HG02642 (cell line): ENCODE data around the gene DMRT1.
"Not testable (repeated sequence)": the region's sequence is repeated elsewhere in the genome, so short reads cannot be mapped to it uniquely, and the experiment has no call there.

Source experiments
- ATAC-seq: cut with Tn5 transposase; IDR thresholded peaks from one replicate; pipeline ENCODE4 v1.9.1; 2021; ENCODE audit warnings: mild to moderate bottlenecking; ENCODE audit not compliant: unreplicated experiment, poor library complexity

Gene DMRT1

GRCh38 chr9:852539-852938, 11.0 kb downstream of the DMRT1 start:
- ATAC-seq = no peak

DNA sequence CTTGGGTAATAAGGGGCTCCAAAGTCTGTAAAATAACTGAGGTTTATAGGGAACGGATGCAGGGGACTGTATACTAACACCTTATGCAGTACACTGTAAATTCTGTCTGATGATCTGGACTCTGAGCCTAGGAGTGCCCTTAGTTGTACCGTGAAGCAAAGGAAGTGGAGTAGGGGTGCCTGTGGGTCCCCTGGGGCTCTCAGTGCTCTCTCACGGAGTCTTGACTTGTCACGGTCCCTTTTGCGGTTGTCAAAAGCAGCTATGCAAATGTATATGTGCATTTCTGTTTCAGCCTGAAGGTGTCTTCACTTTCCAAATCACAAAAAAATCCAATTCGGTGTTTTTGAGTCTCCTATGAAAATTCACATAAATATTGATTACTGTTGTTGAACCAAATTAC, 17.8 kb downstream of the DMRT1 start:
- ATAC-seq = peak; percentile 99

- ATAC-seq = no peak
Observed at GRCh38 chr9:860706-861105, 19.2 kb downstream of the DMRT1 start.

DNA sequence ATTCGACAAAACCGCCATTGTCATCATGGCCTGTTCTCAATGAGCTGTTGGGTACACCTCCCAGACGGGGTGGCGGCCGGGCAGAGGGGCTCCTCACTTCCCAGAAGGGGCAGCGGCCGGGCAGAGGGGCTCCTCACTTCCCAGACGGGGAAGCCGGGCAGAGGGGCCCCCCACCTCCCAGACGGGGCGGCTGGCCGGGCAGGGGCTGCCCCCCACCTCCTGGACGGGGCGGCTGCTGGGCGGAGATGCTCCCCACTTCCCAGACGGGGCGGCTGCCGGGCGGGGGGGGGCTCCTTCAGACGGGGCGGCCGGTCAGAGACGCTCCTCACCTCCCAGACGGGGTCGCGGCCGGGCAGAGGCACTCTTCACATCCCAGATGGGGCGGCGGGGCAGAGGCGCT, 20.0 kb downstream of the DMRT1 start:
- ATAC-seq = not testable (repeated sequence)

GRCh38 chr9:875119-875962, 33.8 kb downstream of the DMRT1 start:
- no peak for ATAC-seq

GRCh38 chr9:876425-876824, 34.9 kb downstream of the DMRT1 start:
- ATAC-seq = no peak

GRCh38 chr9:878239-878638, 36.7 kb downstream of the DMRT1 start:
- ATAC-seq = no peak

GRCh38 chr9:880725-881124, 39.2 kb downstream of the DMRT1 start:
- no peak for ATAC-seq

DNA sequence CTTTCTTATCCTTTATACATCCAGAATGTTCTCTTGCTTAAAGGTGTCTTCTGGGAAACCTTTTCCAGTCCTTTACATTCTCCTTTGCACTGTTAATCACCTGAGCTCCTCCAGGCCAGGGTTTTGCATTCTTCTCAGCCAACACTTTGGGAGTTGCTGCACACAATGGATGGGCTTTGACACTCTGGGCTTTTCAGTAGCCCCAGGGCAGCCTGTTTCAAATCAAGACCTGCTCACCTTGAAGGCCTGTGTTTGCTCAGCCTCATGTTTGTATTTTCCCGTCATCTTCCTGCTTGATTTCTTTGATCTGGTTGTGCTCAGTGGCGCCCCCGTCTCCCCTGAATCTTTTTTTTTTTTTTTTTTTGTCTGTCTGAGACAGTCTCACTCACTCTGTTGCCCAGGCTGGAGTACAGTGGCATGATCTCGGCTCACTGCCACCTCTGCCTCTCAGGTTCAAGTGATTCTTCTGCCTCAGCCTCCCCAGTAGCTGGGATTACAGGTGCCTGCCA, 41.0 kb downstream of the DMRT1 start:
- no peak for ATAC-seq

DNA sequence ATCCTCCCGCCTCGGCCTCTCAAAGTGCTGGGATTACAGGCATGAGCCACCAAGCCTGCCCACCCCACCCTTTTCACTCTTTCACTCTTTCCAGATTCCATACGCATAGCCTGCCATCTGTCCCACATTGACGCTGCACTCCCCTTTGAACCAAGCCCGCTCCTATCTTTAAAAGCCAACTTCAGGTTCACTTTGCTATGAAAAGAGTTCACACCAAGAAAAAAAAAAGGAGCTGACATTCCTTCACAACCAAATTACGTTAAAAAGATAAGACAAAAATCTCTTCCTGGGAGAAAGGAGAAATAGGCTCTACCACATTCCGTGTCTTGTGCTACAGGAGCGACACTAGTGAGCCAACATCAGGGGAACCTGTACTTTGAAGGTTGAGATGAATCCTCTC, 41.5 kb downstream of the DMRT1 start:
- no peak for ATAC-seq

DNA sequence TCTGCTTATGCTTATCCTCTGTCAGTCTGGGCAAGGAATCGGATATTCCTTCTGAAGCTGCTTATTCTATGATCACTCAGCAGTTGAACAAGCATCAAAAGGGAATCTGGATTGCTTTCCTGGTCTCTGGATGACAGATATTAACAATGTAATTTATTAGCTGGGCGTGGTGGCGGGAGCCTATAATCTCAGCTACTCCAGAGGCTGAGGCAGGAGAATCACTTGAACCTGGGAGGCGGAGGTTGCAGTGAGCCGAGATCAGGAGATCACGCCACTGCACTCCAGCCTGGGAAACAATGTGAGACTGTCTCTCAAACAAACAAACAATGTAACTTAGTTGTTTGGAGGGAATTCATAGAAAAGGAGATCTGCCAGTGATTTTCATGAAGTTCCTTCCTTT, 45.4 kb downstream of the DMRT1 start:
- ATAC-seq = no peak

DNA sequence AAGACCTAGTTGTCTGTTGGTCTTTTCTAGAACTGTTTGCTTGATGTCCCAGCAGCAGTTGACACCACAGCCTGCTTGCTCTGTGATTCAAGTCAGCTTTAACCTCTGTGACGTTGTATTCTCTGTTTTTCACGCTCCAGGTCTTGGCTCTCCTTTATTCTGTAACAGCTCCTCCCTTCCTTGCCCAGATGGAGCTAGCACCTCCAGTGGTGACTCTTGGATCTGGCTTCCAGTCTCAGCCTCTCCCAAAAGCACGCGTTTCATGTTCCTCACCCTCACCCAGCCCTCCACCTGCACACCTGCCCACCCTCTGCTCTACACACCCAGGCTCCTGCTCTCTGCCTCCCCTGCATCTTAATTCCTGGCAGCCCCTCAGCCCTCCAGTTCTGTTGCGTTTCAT, 50.6 kb downstream of the DMRT1 start:
- ATAC-seq = no peak

DNA sequence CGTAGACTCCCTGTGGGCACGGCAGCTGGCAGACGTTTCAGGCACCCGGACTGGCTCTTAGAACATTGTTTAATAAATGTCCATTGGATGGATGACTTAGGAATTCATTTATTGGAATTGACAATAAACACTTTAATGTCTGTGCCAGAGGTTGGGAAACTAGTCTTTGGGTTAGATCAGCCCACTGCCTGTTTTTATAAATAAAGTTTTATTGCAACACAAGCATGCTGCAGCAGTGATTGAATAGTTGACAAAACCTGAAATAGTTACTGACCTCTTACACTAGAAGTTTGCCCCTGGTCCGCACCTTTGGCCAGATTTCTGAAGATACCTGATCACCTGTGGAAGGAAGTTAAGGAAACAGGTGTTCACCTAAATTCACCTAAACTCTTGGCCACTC, 51.6 kb downstream of the DMRT1 start:
- ATAC-seq = no peak

DNA sequence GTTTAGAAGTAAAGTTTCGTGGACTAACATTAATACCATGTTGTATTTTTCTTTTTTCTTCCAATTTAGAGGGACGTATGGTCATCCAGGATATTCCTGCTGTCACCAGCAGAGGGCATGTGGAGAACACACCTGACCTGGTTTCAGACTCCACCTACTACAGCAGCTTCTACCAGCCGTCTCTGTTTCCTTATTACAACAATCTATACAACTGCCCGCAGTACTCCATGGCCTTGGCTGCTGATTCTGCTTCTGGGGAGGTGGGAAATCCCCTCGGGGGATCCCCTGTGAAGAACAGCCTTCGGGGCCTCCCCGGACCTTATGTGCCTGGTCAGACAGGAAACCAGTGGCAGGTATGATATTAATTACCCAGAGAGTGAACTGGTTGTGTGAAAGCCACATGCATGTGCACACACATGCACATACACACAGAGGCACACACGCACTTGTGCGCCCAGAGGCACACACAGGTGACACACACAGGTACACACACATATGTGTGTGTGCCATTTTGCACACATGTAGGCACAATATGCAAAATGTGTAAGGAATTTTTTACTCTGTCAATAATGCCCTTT, 52.4 kb downstream of the DMRT1 start:
- ATAC-seq = peak; percentile 98

- ATAC-seq = no peak
Observed at GRCh38 chr9:899440-900184, 58.1 kb downstream of the DMRT1 start.

DNA sequence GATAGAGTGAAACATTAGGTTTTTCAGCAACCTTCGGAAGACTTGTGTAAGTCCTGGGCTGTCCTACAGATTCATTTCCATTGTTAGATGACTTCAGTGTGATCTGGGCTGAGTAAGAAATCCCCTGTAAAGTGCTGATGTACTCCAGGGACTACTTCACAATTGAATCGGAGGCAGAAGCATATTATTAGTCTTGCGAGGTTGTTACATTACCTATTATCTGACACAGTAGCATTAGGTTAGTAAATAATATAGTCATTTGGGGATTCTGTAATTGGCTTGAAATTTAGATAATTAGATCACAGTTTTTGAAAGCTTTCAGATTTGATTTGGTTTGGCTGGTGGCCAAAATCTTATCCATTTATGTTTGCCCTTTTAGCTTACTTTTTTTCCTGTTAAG, 62.4 kb downstream of the DMRT1 start:
- no peak for ATAC-seq

- no peak for ATAC-seq
Observed at GRCh38 chr9:905906-906305, 64.4 kb downstream of the DMRT1 start.

DNA sequence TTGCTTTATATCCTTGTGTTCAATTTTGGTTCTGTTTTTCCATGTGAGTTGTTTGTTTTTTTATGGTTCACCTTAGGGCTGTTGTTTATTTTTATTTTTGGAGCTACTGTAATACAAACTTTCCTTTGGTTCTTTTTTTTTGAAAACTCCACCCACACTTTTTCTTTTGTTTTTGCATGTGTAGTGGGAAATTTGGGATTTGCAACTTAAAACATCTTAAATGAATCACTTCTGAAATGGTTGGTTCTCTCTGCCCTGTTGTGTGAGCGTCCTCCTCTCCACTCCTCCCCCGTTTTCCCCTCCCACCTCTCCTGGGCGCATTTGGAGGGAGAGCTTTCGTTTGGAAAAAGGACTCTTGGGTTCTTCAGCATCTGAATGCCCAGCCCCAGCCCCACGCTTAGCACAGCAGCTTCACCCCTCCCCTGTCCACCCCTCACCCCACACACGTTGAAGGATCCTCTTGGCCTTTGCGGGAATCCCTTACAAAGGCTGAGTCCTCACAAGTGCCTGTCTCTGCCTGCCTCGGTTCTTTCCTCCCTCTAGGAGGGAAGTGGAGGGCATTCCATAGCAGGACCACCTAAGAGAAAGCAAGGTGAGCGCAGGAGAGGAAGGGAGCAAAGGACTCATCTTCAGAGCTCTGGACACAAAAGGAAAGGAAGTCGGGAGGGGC, 67.2 kb downstream of the DMRT1 start:
- no peak for ATAC-seq

DNA sequence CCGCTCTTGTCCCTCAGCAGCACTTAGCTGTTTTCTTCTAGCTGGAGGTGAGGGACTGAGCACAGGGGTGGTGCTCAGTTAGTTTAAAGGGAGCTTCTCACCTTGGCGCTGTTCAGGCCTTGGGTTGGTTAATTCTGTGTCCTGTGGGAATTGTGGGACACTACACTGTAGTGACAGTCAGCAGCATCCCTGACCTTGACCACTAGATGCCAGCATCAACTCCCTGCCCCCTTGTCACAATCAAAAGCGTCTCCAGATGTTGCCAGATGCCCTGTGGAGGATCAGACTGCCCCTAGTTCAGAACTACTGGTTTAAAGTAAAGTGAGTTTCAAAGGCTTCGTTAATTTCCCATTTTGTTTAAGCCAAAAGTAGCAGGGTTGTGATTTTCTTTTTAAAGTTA, 69.5 kb downstream of the DMRT1 start:
- ATAC-seq = no peak

DNA sequence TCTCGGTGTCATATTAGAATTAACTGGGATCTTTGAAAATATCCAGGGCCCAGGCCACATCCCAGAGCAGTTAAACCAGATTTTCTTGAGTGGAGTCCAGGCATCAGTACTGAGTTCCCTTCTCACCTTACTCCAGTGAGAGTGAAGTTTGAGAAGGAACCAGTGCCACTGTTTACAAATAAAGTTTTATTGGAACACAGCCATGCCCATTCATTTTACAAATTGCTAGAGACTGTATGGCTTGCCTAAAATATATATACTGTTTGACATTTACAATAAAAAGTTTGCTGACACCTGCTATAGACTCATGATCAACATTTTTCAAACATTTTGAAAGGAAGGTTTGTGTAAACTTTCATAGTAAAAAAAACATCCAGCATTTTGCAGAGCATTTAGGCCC, 71.3 kb downstream of the DMRT1 start:
- ATAC-seq = no peak

GRCh38 chr9:913526-913925, 72.0 kb downstream of the DMRT1 start:
- not testable (repeated sequence) for ATAC-seq
